ENCODE results near the gene PLOD2.

DNA sequence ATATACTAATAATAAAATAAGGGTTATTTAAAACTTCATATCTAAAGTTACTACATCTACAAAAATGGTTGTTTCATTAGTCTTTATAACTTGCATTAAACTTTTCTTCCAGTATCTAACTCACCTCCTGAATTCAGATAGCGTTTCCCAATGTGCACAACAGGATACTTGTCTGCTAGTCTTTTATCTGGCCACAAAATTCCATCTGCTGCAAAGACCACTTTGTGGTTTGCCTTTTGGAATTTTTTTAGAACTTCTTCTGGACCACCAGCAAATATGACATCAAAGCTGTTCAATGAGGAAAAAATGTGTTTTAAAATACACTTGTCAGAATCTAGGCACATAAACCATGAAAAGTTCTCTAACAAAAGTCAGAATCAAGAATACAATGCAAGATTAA lies 50.8 kb downstream of the PLOD2 start:
- TF ChIP-seq, protein P1, sequence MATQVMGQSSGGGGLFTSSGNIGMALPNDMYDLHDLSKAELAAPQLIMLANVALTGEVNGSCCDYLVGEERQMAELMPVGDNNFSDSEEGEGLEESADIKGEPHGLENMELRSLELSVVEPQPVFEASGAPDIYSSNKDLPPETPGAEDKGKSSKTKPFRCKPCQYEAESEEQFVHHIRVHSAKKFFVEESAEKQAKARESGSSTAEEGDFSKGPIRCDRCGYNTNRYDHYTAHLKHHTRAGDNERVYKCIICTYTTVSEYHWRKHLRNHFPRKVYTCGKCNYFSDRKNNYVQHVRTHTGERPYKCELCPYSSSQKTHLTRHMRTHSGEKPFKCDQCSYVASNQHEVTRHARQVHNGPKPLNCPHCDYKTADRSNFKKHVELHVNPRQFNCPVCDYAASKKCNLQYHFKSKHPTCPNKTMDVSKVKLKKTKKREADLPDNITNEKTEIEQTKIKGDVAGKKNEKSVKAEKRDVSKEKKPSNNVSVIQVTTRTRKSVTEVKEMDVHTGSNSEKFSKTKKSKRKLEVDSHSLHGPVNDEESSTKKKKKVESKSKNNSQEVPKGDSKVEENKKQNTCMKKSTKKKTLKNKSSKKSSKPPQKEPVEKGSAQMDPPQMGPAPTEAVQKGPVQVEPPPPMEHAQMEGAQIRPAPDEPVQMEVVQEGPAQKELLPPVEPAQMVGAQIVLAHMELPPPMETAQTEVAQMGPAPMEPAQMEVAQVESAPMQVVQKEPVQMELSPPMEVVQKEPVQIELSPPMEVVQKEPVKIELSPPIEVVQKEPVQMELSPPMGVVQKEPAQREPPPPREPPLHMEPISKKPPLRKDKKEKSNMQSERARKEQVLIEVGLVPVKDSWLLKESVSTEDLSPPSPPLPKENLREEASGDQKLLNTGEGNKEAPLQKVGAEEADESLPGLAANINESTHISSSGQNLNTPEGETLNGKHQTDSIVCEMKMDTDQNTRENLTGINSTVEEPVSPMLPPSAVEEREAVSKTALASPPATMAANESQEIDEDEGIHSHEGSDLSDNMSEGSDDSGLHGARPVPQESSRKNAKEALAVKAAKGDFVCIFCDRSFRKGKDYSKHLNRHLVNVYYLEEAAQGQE (IDR thresholded peaks at IDR 0.05; ENCODE audit: insufficient read depth in 1 of 2, low read depth in 2 of 2, low read length in 1 of 2) = no peak
- TF ChIP-seq, protein P2, sequence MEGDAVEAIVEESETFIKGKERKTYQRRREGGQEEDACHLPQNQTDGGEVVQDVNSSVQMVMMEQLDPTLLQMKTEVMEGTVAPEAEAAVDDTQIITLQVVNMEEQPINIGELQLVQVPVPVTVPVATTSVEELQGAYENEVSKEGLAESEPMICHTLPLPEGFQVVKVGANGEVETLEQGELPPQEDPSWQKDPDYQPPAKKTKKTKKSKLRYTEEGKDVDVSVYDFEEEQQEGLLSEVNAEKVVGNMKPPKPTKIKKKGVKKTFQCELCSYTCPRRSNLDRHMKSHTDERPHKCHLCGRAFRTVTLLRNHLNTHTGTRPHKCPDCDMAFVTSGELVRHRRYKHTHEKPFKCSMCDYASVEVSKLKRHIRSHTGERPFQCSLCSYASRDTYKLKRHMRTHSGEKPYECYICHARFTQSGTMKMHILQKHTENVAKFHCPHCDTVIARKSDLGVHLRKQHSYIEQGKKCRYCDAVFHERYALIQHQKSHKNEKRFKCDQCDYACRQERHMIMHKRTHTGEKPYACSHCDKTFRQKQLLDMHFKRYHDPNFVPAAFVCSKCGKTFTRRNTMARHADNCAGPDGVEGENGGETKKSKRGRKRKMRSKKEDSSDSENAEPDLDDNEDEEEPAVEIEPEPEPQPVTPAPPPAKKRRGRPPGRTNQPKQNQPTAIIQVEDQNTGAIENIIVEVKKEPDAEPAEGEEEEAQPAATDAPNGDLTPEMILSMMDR (IDR thresholded peaks at IDR 0.05) = no peak
- no peak for TF ChIP-seq TCF7L2 (IDR thresholded peaks at IDR 0.05; ENCODE audit: low read depth, low read length)

All from Panc1 (cell line).